Gastroesophageal sphincter (tissue), 3 donors: ENCODE results near the gene WDR49.

Experiments used
- CTCF ChIP-seq, 4 experiments: fragments of 200-600 bp in 2 of 4; fragments of 450-650 bp in 2 of 4; sonication (generic) in 1 of 4; IDR thresholded peaks; one replicate each; pipeline ENCODE4 v1.5.1; 2017 to 2019; ENCODE audit warnings: antibody characterized with exemption in 4 of 4, mild to moderate bottlenecking in 2 of 4, moderate library complexity in 2 of 4
- POLR2A ChIP-seq, 2 donors: fragments of 450-650 bp; IDR thresholded peaks; one replicate each; pipeline ENCODE4 v1.6.1; 2017; ENCODE audit warnings: antibody characterized with exemption in 2 of 2, mild to moderate bottlenecking in 2 of 2, moderate library complexity in 1 of 2

- no peak for TF ChIP-seq CTCF (IDR thresholded peaks at IDR 0.05)
- TF ChIP-seq POLR2A (IDR thresholded peaks at IDR 0.05): no peak
Measured at GRCh38 chr3:167656821-167657220, 3.1 kb upstream of the WDR49 start.
